ENCODE data around the gene POLR2C. TPM values are rescaled to one million over a fixed set of nuclear protein-coding genes. Genes with fewer than 3 reads are reported as not detected.

Gene POLR2C
- total RNA-seq, 1 experiment from 2014 or later: 85.6 TPM

- Mint-ChIP-seq H3K9me3 (peaks cover 0 to 3% of the 10 kb centered on the region in 2 experiments; a peak in 1 of 5 replicates), H3K27me3 (ENCODE audit: low read depth) (peaks cover 1% of the 10 kb centered on the region), H3K4me1 (peaks cover 9 to 26% of the 10 kb centered on the region in 2 experiments), H3K4me3 (no peak overlapping the region), H3K27ac (no peak overlapping the region), H3K36me3 (ENCODE audit: insufficient read depth in 1 of 3, low read depth in 3 of 3) (no peaks in the 10 kb centered on the region)
- Histone ChIP-seq H3K18ac (ENCODE audit: insufficient read length, low read depth, low read length) (no peak overlapping the region), H3K79me1 (ENCODE audit: insufficient read depth, low read depth, low read length, poor library complexity, severe bottlenecking) (no peaks in the 10 kb centered on the region), H3K4ac (ENCODE audit: low read depth, low read length) (no peak overlapping the region), H4K5ac (ENCODE audit: insufficient read length, low read depth, low read length) (no peak overlapping the region), H3K27me3 (ENCODE audit: insufficient read depth, low read length) (no peaks in the 10 kb centered on the region), H3K23ac (ENCODE audit: insufficient read length, low read depth, low read length) (no peak overlapping the region), H3K9ac (ENCODE audit: extremely low read depth, insufficient read length, low read length) (no peak overlapping the region), H4K20me1 (ENCODE audit: control insufficient read depth, insufficient read depth, insufficient read length) (no peaks in the 10 kb centered on the region), H3K56ac (ENCODE audit: insufficient read length, low read depth, low read length) (no peak overlapping the region), H2BK15ac (ENCODE audit: low read depth, low read length) (no peak overlapping the region), H3K79me2 (ENCODE audit: insufficient read depth, low read length) (no peaks in the 10 kb centered on the region), H3K4me2 (ENCODE audit: insufficient read depth, insufficient read length, low read length) (no peak overlapping the region), H2AK5ac (ENCODE audit: insufficient read length, low read length) (no peak overlapping the region), H3T11ph (ENCODE audit: low read length) (no peak overlapping the region), H3K4me1 (ENCODE audit: insufficient read depth, low read length) (no peaks in the 10 kb centered on the region), H4K91ac (ENCODE audit: insufficient read length, low read depth, low read length) (no peak overlapping the region), H3K23me2 (ENCODE audit: insufficient read length, low read depth, low read length, poor library complexity, severe bottlenecking) (peaks cover 5% of the 10 kb centered on the region), H3K9me3 (ENCODE audit: control insufficient read depth, low read depth, low read length) (no peaks in the 10 kb centered on the region), H4K8ac (replicated peaks; ENCODE audit: insufficient read length, low read depth, low read length) (no peak overlapping the region), H3K14ac (ENCODE audit: insufficient read depth, low read length) (no peak overlapping the region), H2BK12ac (ENCODE audit: insufficient read length, low read depth, low read length) (no peak overlapping the region), H2BK120ac (ENCODE audit: low read depth, low read length, poor library complexity, severe bottlenecking) (no peak overlapping the region), H3K27ac (ENCODE audit: insufficient read length, low read depth, low read length) (no peak overlapping the region), H2AFZ (ENCODE audit: low read length) (no peak overlapping the region), H2BK20ac (ENCODE audit: low read depth, low read length, poor library complexity, severe bottlenecking) (no peak overlapping the region), H2BK5ac (ENCODE audit: insufficient read length, low read length) (no peak overlapping the region)
- no CpG with 5 or more reads among the region's 7 CpGs for WGBS (ENCODE audit: extremely low coverage, insufficient read length, low lambda C conversion rate)
- no peak for TF ChIP-seq CTCF (conservative IDR thresholded peaks at IDR 0.05)
- DNase-seq: no peak
These were observed 48.7 kb upstream of the POLR2C start for GRCh38 chr16:57413733-57414132.

All from H9 (cell line).